Activated B cell treated with CpG ODN at 0.5 μM for 24 hours (primary cell): ENCODE measurements around the gene CRIP2. TPM values are rescaled to one million over a fixed set of nuclear protein-coding genes. Genes with fewer than 3 reads are reported as not detected.

Source experiments
- ATAC-seq: fragments of 200-7000 bp; cut with Tn5 transposase; one replicate; pipeline ENCODE4 v1.10.0; 2021; ENCODE audit warnings: low read depth, mild to moderate bottlenecking, moderate library complexity
- CTCF ChIA-PET: fragments of 350-600 bp; sonication (Branson Sonifier 250); formaldehyde crosslinking; loops from one replicate; lab custom pipeline; 2021; ENCODE audit warnings: antibody characterized with exemption; lab: Charles Lee
- POLR2A ChIA-PET: fragments of 350-600 bp; sonication (Branson Sonifier 250); formaldehyde crosslinking; loops from one replicate; lab custom pipeline; 2021; ENCODE audit warnings: antibody characterized with exemption; lab: Charles Lee
- DNase-seq: peaks from one replicate; pipeline ENCODE4 v3.0.0; 2022
- H3K27ac Mint-ChIP-seq: one replicate; pipeline ENCODE4 v1.8.0; 2020; ENCODE audit warnings: mixed read lengths
- H3K27me3 Mint-ChIP-seq: one replicate; pipeline ENCODE4 v1.8.0; 2021; ENCODE audit warnings: mixed read lengths
- H3K36me3 Mint-ChIP-seq: one replicate; pipeline ENCODE4 v1.8.0; 2021; ENCODE audit warnings: low read depth, mixed read lengths
- H3K4me1 Mint-ChIP-seq: one replicate; pipeline ENCODE4 v1.8.0; 2021; ENCODE audit warnings: mixed read lengths
- H3K4me3 Mint-ChIP-seq: one replicate; pipeline ENCODE4 v1.8.0; 2020; ENCODE audit warnings: mild to moderate bottlenecking, mixed read lengths
- H3K9me3 Mint-ChIP-seq: one replicate; pipeline ENCODE4 v1.8.0; 2020; ENCODE audit warnings: mixed read lengths
- intact Hi-C: fragments of 100-400 bp; cut with micrococcal nuclease; formaldehyde crosslinking; loops from one replicate; pipeline ENCODE4 v1.15.1; 2024
- total RNA-seq: library from RNA; stranded (reverse); gene quantifications from 2 replicates; pipeline ENCODE4 v1.2.3, GENCODE V29; 2022
- TF ChIP-seq, protein P1 (sequence below): fragments of 200-600 bp; IDR thresholded peaks from one replicate; pipeline ENCODE4 v1.8.0; 2022; ENCODE audit warnings: antibody characterized with exemption, mild to moderate bottlenecking

Gene CRIP2
- total RNA-seq, 1 donor from 2014 or later = 3.0 TPM

DNA sequence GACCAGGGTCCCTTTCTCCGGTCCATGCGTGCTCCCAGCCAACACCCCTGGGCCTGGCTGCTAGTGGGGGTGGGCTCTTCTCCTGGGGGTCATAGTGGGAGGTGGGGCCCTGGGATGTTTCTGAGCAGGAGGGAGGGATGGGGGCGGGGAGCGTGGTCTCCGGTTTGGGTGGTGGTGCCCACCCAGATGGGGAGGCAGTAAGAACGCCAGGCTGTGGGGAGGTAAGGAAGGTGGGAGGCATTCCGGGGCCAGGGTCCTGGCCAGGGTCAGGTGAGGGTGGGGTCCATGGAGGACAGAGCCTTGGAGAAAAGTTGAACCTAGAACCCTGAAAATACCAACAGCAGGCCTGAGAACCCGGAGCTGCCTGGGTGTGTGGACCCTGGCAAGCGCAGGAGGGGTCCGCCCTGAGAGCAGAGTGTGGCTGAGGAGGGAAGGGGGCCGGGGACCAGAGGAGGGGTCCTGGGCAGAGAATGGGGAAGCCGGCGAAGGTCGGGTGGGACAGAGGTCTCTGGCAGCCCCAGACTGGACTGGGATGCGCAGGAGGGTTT lies 5.7 kb downstream of the CRIP2 start:
- Mint-ChIP-seq H3K36me3 (no peaks in the 10 kb centered on the region), H3K4me1 (peaks cover 73% of the 10 kb centered on the region), H3K27me3 (peaks cover 3% of the 10 kb centered on the region), H3K27ac (peak overlapping the region; percentile 94), H3K4me3 (no peak overlapping the region), H3K9me3 (no peaks in the 10 kb centered on the region)
- DNase-seq = no peak
- no peak for ATAC-seq
- TF ChIP-seq, protein P1, sequence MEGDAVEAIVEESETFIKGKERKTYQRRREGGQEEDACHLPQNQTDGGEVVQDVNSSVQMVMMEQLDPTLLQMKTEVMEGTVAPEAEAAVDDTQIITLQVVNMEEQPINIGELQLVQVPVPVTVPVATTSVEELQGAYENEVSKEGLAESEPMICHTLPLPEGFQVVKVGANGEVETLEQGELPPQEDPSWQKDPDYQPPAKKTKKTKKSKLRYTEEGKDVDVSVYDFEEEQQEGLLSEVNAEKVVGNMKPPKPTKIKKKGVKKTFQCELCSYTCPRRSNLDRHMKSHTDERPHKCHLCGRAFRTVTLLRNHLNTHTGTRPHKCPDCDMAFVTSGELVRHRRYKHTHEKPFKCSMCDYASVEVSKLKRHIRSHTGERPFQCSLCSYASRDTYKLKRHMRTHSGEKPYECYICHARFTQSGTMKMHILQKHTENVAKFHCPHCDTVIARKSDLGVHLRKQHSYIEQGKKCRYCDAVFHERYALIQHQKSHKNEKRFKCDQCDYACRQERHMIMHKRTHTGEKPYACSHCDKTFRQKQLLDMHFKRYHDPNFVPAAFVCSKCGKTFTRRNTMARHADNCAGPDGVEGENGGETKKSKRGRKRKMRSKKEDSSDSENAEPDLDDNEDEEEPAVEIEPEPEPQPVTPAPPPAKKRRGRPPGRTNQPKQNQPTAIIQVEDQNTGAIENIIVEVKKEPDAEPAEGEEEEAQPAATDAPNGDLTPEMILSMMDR = no peak
- CTCF ChIA-PET = interaction anchor here (0.7 to 2.2 kb wide), 14 partner anchors 9 to 109 kb away, joined by 3 to 58 read pairs (median 4); partner anchors contain the start of genes TEDC1 and TMEM121
- intact Hi-C loops = loop anchor here (2.0 kb wide), 1 partner anchor 53 kb away; no protein-coding TSS in a partner anchor
- POLR2A ChIA-PET = interaction anchor here (1.3 to 1.9 kb wide), 3 partner anchors 10 to 52 kb away, joined by 3 to 33 read pairs (median 6); no protein-coding TSS in a partner anchor

DNA sequence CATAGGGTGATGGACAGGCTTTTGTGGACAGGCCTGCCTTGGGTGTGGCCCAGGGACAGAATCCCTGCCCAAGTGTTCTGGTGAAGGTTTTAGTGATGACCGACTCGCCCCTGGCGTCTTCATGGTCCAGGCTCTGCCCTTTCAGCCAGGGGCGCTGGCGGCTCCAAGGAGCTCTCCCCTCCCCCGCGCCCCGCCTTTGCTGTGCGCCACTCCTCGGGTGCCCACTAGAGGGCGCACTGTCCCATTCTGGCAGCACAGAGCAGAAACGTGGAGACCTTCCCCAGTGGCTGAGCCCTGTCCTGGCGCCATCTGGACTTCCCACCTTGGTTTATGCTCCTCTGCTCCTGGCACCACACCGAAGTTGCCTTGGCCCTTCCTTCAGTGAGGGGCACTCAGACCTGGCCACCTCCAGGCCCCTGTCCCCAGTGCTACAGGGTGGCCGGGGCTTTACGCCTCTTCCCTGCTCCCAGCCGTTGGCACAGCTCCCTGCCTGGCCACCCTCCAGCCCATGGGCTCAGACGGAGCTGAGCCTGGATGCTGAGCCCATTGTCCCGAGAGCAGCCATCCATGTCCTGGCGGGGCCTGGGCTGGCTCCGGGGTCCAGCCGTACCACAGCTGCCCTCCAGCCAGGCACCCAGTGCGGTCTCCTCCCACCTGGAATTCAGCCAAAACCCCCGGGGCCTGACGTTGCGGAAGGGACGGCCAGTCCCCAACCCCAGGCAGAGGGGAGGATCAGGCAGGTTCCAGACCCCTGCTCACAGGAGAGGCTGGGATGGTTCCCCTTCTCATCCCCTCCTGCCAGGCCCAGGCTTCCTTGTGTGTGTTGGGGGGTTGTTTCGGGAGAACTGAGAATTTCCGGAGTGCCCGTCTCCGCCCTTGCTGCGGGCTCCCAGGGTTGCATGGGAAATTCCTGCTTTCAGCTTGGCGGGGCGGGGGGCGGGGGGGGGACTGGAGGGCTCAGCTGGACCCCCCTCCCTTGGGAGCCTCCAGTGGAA lies 6.5 kb downstream of the CRIP2 start:
- Mint-ChIP-seq H3K36me3 (no peaks in the 10 kb centered on the region), H3K27ac (peak overlapping the region; percentile 94), H3K4me1 (peaks cover 73% of the 10 kb centered on the region), H3K4me3 (peak overlapping the region; percentile 75), H3K27me3 (peaks cover 3% of the 10 kb centered on the region), H3K9me3 (no peaks in the 10 kb centered on the region)
- DNase-seq (peak; percentile 93), ATAC-seq (peak; percentile 60)
- intact Hi-C loops = loop anchor here (1.0 to 2.0 kb wide), 2 partner anchors 8 to 52 kb away; no protein-coding TSS in a partner anchor
- ChIA-PET CTCF (interaction anchor here (0.7 to 2.2 kb wide), 16 partner anchors 9 to 110 kb away, joined by 3 to 58 read pairs (median 3); partner anchors contain the start of genes TEDC1 and TMEM121), POLR2A (interaction anchor here (0.7 to 1.9 kb wide), 5 partner anchors 9 to 81 kb away, joined by 3 to 33 read pairs (median 3); no protein-coding TSS in a partner anchor)
- TF ChIP-seq, protein P1 = peak; percentile 49

DNA sequence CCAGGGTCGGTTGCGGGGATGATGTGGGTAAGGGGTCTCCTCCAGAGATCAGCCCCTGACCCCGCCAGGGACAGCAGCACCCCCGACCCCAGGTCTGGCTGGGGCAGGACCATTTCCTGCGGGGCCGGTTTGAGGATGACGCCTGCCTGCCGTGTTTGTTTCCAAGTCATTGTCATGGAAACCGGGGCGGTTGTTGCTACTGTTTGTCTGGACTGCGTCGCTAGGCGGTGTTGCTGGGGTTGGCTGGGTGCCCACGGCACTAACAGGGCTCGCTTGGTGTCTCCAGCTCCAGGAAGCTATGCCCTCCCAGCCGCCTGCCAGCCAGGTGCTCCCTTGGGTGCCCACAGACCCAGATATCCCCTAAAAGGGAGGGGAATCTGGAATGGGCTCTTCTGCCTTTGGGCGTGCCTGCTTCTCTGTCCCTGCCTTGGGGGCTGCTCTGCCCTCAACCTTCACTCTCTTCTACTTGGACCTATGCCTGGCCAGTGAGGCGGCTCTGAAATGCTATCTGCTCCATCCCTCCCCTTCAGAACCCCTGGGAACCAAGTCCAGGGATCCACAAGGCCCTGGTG lies 7.4 kb downstream of the CRIP2 start:
- Mint-ChIP-seq H3K9me3 (no peaks in the 10 kb centered on the region), H3K4me3 (peak overlapping the region; percentile 66), H3K27ac (peak overlapping the region; percentile 94), H3K36me3 (no peaks in the 10 kb centered on the region), H3K27me3 (peaks cover 3% of the 10 kb centered on the region), H3K4me1 (peaks cover 73% of the 10 kb centered on the region)
- TF ChIP-seq, protein P1 = no peak
- ChIA-PET CTCF (interaction anchor here (1.0 to 2.2 kb wide), 5 partner anchors 9 to 111 kb away, joined by 3 to 58 read pairs (median 5); partner anchors contain the start of gene TEDC1), POLR2A (interaction anchor here (0.7 to 1.9 kb wide), 3 partner anchors 8 to 80 kb away, joined by 3 to 33 read pairs (median 3); no protein-coding TSS in a partner anchor)
- intact Hi-C loops = loop anchor here (1.0 to 2.0 kb wide), 2 partner anchors 7 to 51 kb away; no protein-coding TSS in a partner anchor
- DNase-seq (peak; percentile 77), ATAC-seq (peak; percentile 55)

DNA sequence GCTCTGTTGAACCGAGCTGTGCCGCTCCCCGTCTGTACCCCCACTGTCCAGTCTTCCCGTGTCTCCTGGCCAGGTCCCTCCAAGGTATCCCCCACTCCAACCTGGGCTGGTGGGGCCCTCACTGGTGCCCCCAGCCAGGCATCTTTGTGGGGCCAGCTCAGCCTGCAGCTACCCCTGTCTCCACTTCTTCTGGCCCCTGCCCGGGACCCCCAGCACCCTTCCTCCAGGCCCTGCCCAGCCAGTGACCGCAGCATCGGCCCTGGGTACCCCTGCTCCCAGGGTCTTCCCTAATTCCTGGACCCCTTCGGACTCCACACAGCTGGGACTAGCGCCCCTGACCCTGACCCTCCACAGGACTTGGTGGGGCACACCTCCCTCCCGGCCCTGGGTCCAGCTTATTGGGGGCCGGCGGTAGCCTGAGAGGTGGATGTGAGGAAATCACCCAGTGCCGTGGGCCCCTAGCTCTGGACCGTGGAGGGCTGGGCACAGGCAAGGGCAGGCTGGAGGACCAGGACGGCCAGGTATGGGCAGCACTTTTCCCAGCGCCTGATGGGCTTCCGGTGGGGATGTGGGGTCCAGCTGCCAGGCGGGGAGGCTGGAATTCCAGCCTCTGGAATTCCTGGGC lies 8.0 kb downstream of the CRIP2 start:
- Mint-ChIP-seq H3K9me3 (no peaks in the 10 kb centered on the region), H3K4me1 (peaks cover 67% of the 10 kb centered on the region), H3K27ac (peak overlapping the region; percentile 94), H3K36me3 (no peaks in the 10 kb centered on the region), H3K4me3 (peak overlapping the region; percentile 66), H3K27me3 (no peaks in the 10 kb centered on the region)
- ATAC-seq = no peak
- ChIA-PET CTCF (interaction anchor here (1.4 kb wide), 1 partner anchor 79 kb away, joined by 3 read pairs; no protein-coding TSS in a partner anchor), POLR2A (no interaction called here)
- intact Hi-C loops = no loop called here
- TF ChIP-seq, protein P1 = no peak
- DNase-seq = no peak
